K562 (cell line): ENCODE measurements around the gene BIRC5. TPM values are rescaled to one million over a fixed set of nuclear protein-coding genes. Genes with fewer than 3 reads are reported as not detected.

ENCODE experiments used
- BDP1 ChIP-seq: IDR thresholded peaks from 3 replicates; pipeline ENCODE4 v1.6.1; 2011; ENCODE audit not compliant: insufficient read length, insufficient read depth
- BRF1 ChIP-seq: IDR thresholded peaks from 3 replicates; pipeline ENCODE4 v1.6.1; 2011; ENCODE audit warnings: borderline replicate concordance, mild to moderate bottlenecking; ENCODE audit not compliant: insufficient read length; ENCODE audit errors: extremely low read depth
- CBX3 ChIP-seq, 2 experiments: IDR thresholded peaks; 1 replicate in 1 of 2; 2 replicates in 1 of 2; pipeline ENCODE4 v1.6.1; 2012; ENCODE audit warnings: inconsistent platforms in 2 of 2, low read length in 2 of 2, borderline replicate concordance in 1 of 2, control low read depth in 1 of 2
- CREBBP ChIP-seq: IDR thresholded peaks from one replicate; pipeline ENCODE4 v1.6.1; 2012; ENCODE audit warnings: low read depth, mild to moderate bottlenecking, control low read depth, inconsistent platforms, low read length
- FOXA3 ChIP-seq, 2 experiments: fragments of 450-650 bp in 1 of 2; sonication (generic) in 1 of 2; formaldehyde crosslinking; IDR thresholded peaks in 1 of 2; conservative IDR thresholded peaks in 1 of 2; 2 replicates each; pipeline versions ENCODE4 v1.4.0 to v1.8.0; 2020 to 2022; ENCODE audit warnings: mild to moderate bottlenecking in 2 of 2, missing genetic modification reagents in 1 of 2
- FOXJ2 ChIP-seq: fragments of 200-800 bp; sonication (Bioruptor generic); IDR thresholded peaks from 2 replicates; pipeline ENCODE4 v1.6.1; 2016; ENCODE audit warnings: missing genetic modification characterization, missing compliant biosample characterization
- HCFC1 ChIP-seq: IDR thresholded peaks from 2 replicates; pipeline ENCODE4 v1.6.1; 2012; ENCODE audit warnings: low read depth, low read length, improper control_type of control experiment
- HDGF ChIP-seq: fragments of 450-650 bp; IDR thresholded peaks from 2 replicates; pipeline ENCODE4 v1.6.1; 2016
- KLF6 ChIP-seq: fragments of 250-450 bp; sonication (Bioruptor Pico); IDR thresholded peaks from 2 replicates; pipeline ENCODE4 v1.4.0; 2020; ENCODE audit warnings: mild to moderate bottlenecking, moderate library complexity, borderline replicate concordance
- MEF2A ChIP-seq: IDR thresholded peaks from 2 replicates; pipeline ENCODE4 v1.6.1; 2011; ENCODE audit warnings: low read depth, mild to moderate bottlenecking, low read length, moderate library complexity; ENCODE audit not compliant: control insufficient read depth
- MYC ChIP-seq, 2 experiments: fragments of 250-450 bp in 1 of 2; sonication (Bioruptor Pico) in 1 of 2; IDR thresholded peaks; 2 replicates each; pipeline versions ENCODE4 v1.5.1 to v1.6.1; 2012 to 2021; ENCODE audit warnings: low read depth in 2 of 2, borderline replicate concordance in 1 of 2, improper control_type of control experiment in 1 of 2, low read length in 1 of 2, mild to moderate bottlenecking in 1 of 2, moderate library complexity in 1 of 2
- NRF1 ChIP-seq, 2 experiments: fragments of 450-650 bp; IDR thresholded peaks in 1 of 2; conservative IDR thresholded peaks in 1 of 2; 2 replicates each; pipeline ENCODE4 v1.6.1; 2014; ENCODE audit warnings: mild to moderate bottlenecking in 2 of 2
- RBM14 ChIP-seq: fragments of 200-400 bp; formaldehyde crosslinking; IDR thresholded peaks from 2 replicates; pipeline ENCODE4 v1.6.1; 2018; ENCODE audit warnings: low read depth, mild to moderate bottlenecking, low read length, moderate library complexity, borderline replicate concordance; ENCODE audit not compliant: insufficient read depth
- TEAD4 ChIP-seq, 2 experiments: sonication (generic) in 1 of 2; formaldehyde crosslinking in 1 of 2; IDR thresholded peaks; 2 replicates each; pipeline versions ENCODE4 v1.6.1 to v1.8.0; 2012 to 2022; ENCODE audit warnings: borderline replicate concordance in 1 of 2, inconsistent platforms in 1 of 2, low read length in 1 of 2, mild to moderate bottlenecking in 1 of 2, missing genetic modification reagents in 1 of 2
- ZNF165 ChIP-seq: fragments of 250-450 bp; sonication (Bioruptor Pico); IDR thresholded peaks from 2 replicates; pipeline ENCODE4 v1.4.0; 2020; ENCODE audit warnings: borderline replicate concordance
- ZNF175 ChIP-seq: fragments of 200-800 bp; sonication (Bioruptor generic); IDR thresholded peaks from 2 replicates; pipeline ENCODE4 v1.6.1; 2016; ENCODE audit warnings: low read depth, mild to moderate bottlenecking, missing genetic modification characterization, missing compliant biosample characterization
- ZNF609 ChIP-seq: sonication (generic); formaldehyde crosslinking; IDR thresholded peaks from 2 replicates; pipeline ENCODE4 v1.8.1; 2023; ENCODE audit warnings: missing genetic modification reagents, mild to moderate bottlenecking, borderline replicate concordance
- ZNF764 ChIP-seq: fragments of 250-450 bp; sonication (Bioruptor Pico); IDR thresholded peaks from 2 replicates; pipeline ENCODE4 v1.4.0; 2020; ENCODE audit warnings: low read depth, mild to moderate bottlenecking, moderate library complexity
- ZNF77 ChIP-seq: fragments of 250-450 bp; sonication (Bioruptor Pico); IDR thresholded peaks from 2 replicates; pipeline ENCODE4 v1.5.0; 2020
- polyA plus RNA-seq, 8 experiments: library from polyadenylated mRNA; depleted of rRNA in 4 of 8; stranded (reverse) in 5 of 8; unstranded in 3 of 8; fragments of >200 nt; fragmentation: Nextera tagmentation in 2 of 8; fragmentation: Illumina TruSeq in 1 of 8; extraction: Ambion mirVana in 2 of 8; extraction: Trizol in 1 of 8; gene quantifications; 2 replicates each; pipeline versions ENCODE4 v1.2.1 to v1.2.3, GENCODE V29; 2011 to 2014; ENCODE audit warnings: inconsistent platforms in 1 of 8, missing spikeins in 1 of 8
- total RNA-seq, 7 experiments: library from RNA; depleted of rRNA in 6 of 7; stranded (reverse); fragments of >200 nt in 6 of 7; fragmentation: Illumina TruSeq in 2 of 7; extraction: Trizol in 2 of 7; gene quantifications; 2 replicates each; pipeline versions ENCODE4 v1.2.1 to v1.2.3, GENCODE V29; 2011 to 2021; ENCODE audit warnings: low replicate concordance in 1 of 7
- TF ChIP-seq, protein P1 (sequence below): IDR thresholded peaks from 2 replicates; pipeline ENCODE4 v1.6.1; 2011; ENCODE audit not compliant: insufficient read length; ENCODE audit errors: extremely low read depth
- TF ChIP-seq, protein P2 (sequence below): fragments of 450-650 bp; IDR thresholded peaks from 2 replicates; pipeline ENCODE4 v1.6.1; 2016; ENCODE audit warnings: antibody characterized with exemption

The BIRC5 gene
- total and polyA plus RNA-seq, 9 of the 15 experiments (the other 6 are each of a cell fraction or from before 2014, with no cell fraction given) = 64.4 to 140 (median 101) TPM

- TF ChIP-seq HCFC1 = no peak
- TF ChIP-seq FOXA3 (CRISPR knock-in tag; conservative IDR thresholded peaks at IDR 0.05 in 1 of 2, IDR thresholded peaks at IDR 0.05 in 1 of 2) = no peak
- no peak for TF ChIP-seq ZNF609 (CRISPR knock-in tag)
- no peak for TF ChIP-seq BRF1
- no peak for TF ChIP-seq RBM14
- 0 out of 2 replicates have a peak, but pooled peaks have one; percentile 18 for TF ChIP-seq HDGF
- no peak for TF ChIP-seq ZNF764 (CRISPR knock-in tag)
- no peak for TF ChIP-seq MEF2A
- TF ChIP-seq KLF6 (CRISPR knock-in tag) = no peak
- TF ChIP-seq, protein P1, sequence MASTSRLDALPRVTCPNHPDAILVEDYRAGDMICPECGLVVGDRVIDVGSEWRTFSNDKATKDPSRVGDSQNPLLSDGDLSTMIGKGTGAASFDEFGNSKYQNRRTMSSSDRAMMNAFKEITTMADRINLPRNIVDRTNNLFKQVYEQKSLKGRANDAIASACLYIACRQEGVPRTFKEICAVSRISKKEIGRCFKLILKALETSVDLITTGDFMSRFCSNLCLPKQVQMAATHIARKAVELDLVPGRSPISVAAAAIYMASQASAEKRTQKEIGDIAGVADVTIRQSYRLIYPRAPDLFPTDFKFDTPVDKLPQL = no peak
- no peak for TF ChIP-seq BDP1
- TF ChIP-seq TEAD4 (IDR thresholded peaks at IDR 0.05; ENCODE audit: low read length) = no peak
- no peak for TF ChIP-seq TEAD4 (CRISPR knock-in tag; IDR thresholded peaks at IDR 0.05; ENCODE audit: borderline replicate concordance)
- TF ChIP-seq MYC (IDR thresholded peaks at IDR 0.05; ENCODE audit: low read depth, low read length) = no peak
- TF ChIP-seq MYC (CRISPR knock-in tag; IDR thresholded peaks at IDR 0.05; ENCODE audit: borderline replicate concordance, low read depth) = no peak
- TF ChIP-seq ZNF77 (CRISPR knock-in tag) = 0 out of 2 replicates have a peak, but pooled peaks have one; percentile 16
- no peak for TF ChIP-seq CREBBP
- TF ChIP-seq ZNF175 (CRISPR knock-in tag) = 0 out of 2 replicates have a peak, but pooled peaks have one; percentile 24
- TF ChIP-seq NRF1 (conservative IDR thresholded peaks at IDR 0.05 in 1 of 2, IDR thresholded peaks at IDR 0.05 in 1 of 2) = no peak
- TF ChIP-seq, protein P2, sequence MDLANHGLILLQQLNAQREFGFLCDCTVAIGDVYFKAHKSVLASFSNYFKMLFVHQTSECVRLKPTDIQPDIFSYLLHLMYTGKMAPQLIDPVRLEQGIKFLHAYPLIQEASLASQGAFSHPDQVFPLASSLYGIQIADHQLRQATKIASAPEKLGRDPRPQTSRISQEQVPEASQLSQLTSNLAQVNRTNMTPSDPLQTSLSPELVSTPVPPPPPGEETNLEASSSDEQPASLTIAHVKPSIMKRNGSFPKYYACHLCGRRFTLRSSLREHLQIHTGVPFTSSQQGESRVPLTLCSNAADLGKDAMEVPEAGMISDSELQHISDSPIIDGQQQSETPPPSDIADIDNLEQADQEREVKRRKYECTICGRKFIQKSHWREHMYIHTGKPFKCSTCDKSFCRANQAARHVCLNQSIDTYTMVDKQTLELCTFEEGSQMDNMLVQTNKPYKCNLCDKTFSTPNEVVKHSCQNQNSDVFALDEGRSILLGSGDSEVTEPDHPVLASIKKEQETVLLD = no peak
- TF ChIP-seq ZNF165 (CRISPR knock-in tag) = 0 out of 2 replicates have a peak, but pooled peaks have one; percentile 13
- TF ChIP-seq CBX3 (IDR thresholded peaks at IDR 0.05; ENCODE audit: borderline replicate concordance in 1 of 2, low read length in 2 of 2) = no peak
- no peak for TF ChIP-seq FOXJ2 (tag)
Measured at GRCh38 chr17:78257810-78258322, 43.8 kb downstream of the BIRC5 start (continued).
